ENCODE measurements around the gene SUSD5.

SUSD5 gene

DNA sequence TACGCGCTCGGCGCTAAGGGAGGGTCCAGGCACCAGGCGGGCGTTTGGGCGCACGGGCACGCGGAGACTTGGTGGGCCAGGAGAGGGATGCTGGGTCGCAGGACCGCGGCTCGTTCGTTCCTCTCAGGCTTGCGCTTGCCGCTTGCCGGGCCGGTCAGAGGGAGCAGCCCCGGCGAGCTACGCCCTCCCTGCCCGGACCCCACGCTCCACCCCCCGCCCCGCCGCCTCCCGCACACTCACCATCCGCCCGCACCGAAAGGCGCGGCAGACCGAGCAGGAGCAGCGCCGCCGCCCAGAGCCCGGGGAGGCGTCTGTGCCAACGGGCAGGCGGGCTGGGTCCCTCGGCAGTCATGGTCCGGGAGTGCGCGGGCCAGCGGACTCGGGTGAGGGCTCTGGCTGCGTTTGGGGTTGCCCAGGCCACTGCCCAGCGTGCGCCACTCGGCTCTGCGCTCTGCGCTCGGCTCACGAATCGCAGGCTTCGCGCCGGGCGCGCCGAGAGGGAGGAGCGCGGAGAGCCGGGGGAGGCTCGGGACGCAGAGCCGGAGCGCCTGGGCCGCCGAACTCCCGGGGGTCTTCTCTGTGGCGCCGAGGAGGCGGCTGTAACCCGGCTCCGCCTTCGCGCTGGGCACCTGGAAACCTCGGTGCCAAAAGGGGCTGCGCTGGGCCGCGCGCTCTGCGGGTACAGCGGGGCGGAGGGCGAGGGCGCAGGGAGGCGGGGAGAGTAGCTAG, at the start of gene SUSD5:
SUSD5 (minus strand) TSS at position 365 of the 729 bp plus-strand sequence; CDS start at position 352, 13 bp downstream.
- no peak for DNase-seq (ENCODE audit: low read depth in 2 of 2)

DNA sequence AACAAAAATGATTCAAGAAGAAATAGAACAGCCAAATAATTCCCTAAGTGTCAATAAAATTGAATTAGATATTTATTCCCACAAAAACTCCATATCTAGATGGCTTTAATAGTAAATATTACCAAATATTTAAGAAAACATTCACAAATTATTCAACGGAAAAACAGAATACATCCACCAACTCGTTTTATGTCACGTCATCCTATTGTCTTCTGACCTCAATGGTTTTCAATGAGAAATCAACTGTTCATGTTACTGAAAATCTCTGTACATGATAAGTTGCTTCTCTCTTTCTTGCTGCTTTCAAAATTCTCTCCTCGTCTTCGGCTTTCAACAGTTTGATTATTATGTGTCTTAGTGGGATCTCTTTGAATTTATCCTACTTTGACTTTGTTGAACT, 41.5 kb upstream of the SUSD5 start:
- DNase-seq (ENCODE audit: low read depth in 2 of 2): no peak

DNA sequence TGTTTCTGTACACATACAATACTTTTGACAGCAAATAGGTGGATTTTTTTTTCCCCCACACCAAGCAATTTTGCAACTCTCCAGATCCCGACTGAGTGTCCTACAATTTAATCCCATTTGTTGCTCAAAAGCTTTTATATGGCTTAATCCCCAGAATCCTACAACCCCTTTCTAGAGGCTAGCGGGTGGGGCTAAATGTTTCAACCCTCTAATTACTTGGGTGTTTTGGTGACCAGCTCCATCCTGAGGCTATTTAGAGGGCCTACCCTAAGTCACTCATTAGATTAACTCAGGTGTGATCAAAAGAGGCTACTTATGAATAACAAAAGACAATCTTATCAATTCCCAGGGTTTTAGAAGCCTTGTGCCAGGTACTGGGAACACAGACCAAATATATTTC, 37.6 kb upstream of the SUSD5 start:
- no peak for DNase-seq (ENCODE audit: low read depth in 2 of 2)

DNA sequence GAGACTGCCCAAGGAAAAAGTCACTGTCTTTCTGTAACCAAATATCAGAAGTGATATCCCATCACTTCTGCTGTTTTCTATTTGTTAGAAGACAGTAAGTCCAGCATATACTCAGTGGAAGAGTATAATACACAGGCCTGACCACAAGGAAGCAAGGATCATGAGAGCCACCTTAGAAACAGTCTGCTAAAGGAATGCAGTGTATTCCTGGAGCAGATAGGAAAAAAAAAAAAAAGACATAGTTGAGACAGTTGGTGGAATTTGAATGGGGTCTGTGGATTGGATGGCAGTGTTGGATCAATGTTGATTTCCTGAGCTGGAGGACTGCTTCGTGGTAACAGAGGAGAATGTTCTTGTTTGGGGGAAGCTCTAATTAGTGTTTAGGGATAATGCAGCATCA, 32.1 kb upstream of the SUSD5 start:
- no peak for DNase-seq (ENCODE audit: low read depth in 2 of 2)

DNA sequence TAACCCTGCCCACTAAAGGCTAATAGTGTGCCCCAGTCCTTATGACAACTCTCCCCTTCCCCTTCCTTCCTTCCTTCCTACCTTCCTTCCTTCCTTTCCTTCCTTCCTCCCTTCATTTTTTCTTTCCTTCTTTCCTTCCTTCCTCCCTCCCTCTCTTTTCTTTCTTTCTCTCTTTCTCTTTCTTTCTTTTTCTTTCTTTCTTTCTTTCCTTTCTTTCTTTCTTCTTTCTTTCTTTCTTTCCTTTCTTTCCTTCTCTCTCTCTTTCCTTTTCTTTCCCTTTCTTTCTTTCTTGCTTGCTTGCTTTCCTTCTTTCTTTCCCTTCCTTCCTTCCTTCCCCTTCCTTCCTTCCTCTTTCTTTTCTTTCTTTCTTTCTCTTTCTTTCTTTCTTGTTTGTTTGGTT, 28.2 kb upstream of the SUSD5 start:
- no peak for DNase-seq (ENCODE audit: low read depth in 2 of 2)

GRCh38 chr3:33240261-33240660, 21.7 kb upstream of the SUSD5 start:
- DNase-seq (ENCODE audit: low read depth in 2 of 2): no peak

GRCh38 chr3:33238923-33239322, 20.3 kb upstream of the SUSD5 start:
- no peak for DNase-seq (ENCODE audit: low read depth in 2 of 2)

DNA sequence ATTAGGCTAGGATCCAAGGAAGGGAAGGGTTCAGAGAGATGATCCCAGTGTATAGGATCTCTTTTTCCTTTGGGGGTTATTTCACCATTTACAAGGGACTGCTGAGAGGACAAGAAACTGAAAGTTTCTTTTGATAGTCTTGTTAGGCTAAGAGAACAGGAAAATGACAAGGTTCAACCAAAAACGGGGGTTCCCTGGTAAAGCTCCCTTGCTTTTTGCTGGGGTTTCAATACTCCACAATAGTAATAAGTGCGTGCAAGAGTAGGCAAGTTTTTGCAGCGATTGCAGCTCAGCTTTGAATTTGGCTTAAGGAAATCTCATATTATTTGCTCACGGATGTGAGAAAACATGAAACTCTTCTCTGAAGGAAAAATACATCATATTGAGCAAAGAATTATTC, 18.8 kb upstream of the SUSD5 start:
- no peak for DNase-seq (ENCODE audit: low read depth in 2 of 2)

DNA sequence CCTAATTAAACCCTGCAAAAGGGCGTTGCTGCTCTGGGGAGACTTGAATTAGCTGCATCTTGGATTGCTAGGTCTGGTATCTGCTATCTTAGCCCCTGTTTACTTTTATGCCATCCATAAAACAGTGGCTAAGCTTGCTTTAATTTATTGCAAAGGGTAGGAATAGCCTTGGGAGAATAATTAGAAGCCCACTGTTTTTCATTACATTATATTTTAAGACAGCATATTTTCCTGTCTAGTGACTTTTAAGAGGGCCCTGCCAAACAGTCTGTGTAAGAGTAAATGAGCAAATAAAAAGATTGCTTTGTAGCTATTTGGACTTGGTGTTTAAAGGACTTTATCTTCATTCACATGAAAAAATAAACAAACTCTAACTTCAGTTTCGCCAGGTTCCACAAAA, 17.4 kb upstream of the SUSD5 start:
- DNase-seq (ENCODE audit: low read depth in 2 of 2): no peak

DNA sequence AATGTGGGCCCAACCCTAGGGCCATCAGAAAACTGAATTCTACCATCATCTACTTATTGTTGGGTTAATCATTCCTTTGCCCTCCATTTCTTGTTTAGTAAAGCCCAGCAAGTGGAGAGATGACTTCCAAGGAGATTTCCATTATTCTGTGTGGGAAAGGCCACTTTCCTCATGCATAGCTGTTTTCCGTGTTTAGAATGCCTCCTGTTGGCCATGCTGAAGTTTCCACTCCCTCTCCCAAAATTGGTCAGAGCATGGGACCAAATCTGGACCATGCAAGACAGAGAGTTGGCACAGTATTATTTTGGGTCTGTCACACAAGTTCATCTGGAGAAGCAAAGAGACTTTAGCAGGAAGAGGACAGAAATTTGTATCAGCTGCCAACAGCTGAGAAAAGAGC, 15.3 kb upstream of the SUSD5 start:
- DNase-seq (ENCODE audit: low read depth in 2 of 2): no peak

GRCh38 chr3:33231756-33232465, 13.3 kb upstream of the SUSD5 start:
- no peak for DNase-seq (ENCODE audit: low read depth in 2 of 2)

DNA sequence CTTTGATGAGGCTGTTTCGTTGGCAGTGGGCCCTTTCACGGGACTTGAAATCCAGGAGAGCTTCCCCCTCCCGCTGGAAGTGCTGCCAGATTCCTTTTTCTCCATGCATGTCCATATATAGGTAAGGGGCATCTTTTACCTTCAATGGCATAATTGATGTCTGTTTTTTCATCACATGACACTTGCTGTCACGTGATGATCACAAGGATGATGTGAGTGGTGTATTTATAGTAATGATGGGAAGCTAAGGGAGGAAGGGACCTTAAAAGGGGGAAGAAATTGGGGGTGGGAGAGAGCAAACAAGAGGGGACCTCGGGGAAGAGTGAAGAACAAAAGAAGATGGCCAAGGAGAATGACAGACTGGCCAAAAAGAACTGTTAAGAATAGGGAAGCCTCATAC, 11.3 kb upstream of the SUSD5 start:
- DNase-seq (ENCODE audit: low read depth in 2 of 2): no peak

DNA sequence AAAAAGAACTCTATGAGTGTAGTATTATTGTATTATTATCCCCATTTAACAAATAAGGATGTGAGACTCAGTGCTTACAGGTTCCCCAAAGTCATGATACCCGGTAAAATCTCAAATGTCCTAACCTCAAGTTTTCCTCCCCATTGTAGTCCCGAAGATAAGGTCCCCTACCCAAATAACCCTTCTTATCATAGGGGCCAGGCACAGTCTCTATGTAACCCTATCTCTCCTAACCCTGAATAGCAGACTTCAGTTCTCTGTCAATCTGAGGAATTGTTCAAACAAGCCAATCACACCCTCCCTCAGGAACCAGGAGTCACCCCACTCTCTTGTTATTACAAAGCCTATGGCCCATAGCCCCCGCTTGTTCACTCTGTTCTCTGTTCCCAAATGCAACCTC, 10.5 kb upstream of the SUSD5 start:
- no peak for DNase-seq (ENCODE audit: low read depth in 2 of 2)

GRCh38 chr3:33221241-33221640, 2.6 kb upstream of the SUSD5 start:
- no peak for DNase-seq (ENCODE audit: low read depth in 2 of 2)

- no peak for DNase-seq (ENCODE audit: low read depth in 2 of 2)
Measured at GRCh38 chr3:33219175-33219487, 521 bp upstream of the SUSD5 start.

DNA sequence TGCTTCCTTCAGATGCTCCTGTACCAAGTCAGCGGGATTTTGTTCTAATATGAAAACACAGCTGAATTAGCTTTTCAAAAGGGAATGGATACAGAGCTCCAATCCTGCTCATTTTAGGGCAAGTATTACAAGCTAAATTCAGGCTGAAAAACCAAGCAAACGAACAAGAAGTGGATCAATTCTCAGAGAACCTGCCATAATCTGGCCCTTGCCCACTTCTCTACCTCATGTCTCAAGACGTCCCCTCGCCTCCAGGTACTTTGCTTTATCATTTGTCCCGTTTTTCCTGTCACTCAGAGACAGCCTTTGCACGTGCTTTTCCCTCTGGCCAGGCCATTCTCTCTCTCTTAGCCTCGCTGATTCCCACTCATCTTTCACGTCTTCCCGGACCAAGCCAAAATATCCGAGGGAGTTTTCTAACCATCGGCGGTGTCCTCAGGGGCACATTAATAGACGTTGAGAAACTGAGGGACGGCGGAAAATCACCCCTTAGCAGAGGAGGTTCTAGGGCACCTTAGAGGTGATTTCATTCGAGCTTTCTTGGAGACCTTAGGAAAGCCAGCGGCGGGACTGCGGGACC, 654 bp downstream of the SUSD5 start:
- no peak for DNase-seq (ENCODE audit: low read depth in 2 of 2)

DNA sequence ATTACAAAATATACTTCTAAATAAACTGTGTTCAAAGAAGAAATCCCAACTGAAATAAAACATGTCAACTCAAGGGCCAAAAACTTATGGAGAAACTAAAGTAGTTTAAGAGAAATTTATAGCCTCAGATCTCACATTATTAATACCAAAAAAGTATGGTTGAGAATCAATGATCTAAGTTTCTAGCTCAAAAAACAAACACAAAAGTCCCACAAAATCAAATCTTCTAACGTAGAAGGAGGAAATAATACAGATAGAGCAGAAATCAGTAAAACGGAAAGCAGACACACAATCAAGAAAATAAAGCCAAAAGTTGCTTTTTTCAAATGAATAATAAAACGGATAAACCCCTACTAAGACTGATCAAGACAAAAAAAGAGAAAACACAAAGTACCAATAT, 2.9 kb downstream of the SUSD5 start:
- no peak for DNase-seq (ENCODE audit: low read depth in 2 of 2)

DNA sequence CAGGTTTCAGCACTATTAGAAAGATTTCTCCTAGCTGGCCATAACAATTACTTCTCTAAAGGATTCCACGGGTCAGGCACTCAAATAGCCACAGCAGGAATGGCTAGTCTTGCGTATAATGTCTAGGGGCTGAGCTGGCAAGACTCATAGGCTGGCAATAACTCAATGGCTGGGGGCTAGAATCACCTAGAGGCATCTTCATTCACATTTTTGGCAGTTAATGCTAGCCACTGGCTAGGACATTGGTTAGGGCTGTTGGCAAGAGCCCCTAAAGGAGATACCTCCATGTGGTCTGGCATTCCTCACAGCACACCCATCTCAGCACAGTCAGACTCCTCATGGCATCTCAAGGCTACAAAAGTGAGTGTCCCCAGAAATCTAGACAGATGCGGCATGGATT, 6.2 kb downstream of the SUSD5 start:
- DNase-seq (ENCODE audit: low read depth in 2 of 2): no peak

DNA sequence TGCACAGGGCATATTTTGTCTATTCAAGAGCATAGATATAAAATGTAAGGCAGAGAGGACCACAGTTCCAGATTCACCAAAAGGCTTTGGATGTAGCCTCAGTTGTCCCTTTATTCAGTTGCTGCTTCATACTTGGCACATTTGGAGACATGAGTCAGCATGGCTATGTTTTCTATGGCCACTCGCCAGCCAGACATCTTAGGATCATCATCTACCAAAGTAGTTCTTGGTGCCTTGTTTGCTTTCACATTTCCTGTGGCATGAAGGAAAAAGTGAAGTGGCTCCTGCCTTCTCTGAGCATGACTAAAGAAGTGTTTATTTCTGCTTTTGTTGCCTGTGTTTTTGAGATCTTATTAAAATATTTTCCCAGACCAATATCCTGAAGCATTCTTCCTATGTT, 7.2 kb downstream of the SUSD5 start:
- no peak for DNase-seq (ENCODE audit: low read depth in 2 of 2)

GRCh38 chr3:33209357-33209756, 9.3 kb downstream of the SUSD5 start:
- DNase-seq (ENCODE audit: low read depth in 2 of 2): no peak

DNA sequence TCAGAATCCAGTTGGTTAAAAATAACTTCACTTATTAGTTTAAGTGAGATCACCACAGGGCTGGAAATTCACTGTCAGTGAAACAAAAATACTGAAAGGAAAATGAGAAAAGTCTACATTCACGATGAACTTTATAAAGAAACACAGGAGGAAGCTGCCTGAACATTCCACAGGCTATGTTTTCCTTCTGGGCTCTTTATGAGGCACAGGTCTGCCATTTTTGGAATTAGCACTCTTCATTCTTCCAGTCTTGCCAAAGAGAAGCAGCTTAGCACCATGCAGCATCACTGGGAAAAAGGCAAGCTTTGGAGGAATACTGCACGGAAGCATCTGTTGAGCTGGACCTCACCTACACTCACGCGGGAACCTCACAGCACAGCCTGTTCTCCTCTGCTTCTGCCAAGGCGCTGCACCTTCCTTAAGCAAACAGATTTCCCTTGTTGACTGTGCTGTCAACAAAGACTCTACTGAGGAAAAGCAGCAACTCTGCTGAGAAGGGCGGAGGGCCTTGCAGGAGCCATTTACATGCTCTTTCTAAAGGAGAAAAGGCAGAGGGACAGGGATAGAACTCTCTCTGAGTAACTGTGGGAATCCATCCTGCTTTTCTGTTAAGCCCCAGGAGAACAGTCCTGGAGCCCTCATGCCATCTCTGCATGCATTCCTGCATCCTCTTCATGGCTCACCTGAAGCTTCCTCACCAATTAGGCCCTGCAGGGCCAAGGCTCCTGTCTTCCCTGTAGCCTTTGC, 15.7 kb downstream of the SUSD5 start:
- no peak for DNase-seq (ENCODE audit: low read depth in 2 of 2)

GRCh38 chr3:33201195-33201594, 17.4 kb downstream of the SUSD5 start:
- no peak for DNase-seq (ENCODE audit: low read depth in 2 of 2)

GRCh38 chr3:33196538-33196937, 22.1 kb downstream of the SUSD5 start:
- no peak for DNase-seq (ENCODE audit: low read depth in 2 of 2)

Data from stimulated activated CD4-positive, alpha-beta T cell treated with anti-CD3 and anti-CD28 coated beads, Interleukin-1b, Interleukin-23, amount 100 ng/mL, for 4 hours (primary cell).